H9 (cell line): ENCODE results near the gene ANTXR2. TPM values are rescaled to one million over a fixed set of nuclear protein-coding genes. Genes with fewer than 3 reads are reported as not detected.

ENCODE experiments used
- DNase-seq: peaks from one replicate; pipeline ENCODE4 v3.0.0-alpha.2; 2017
- H2AFZ ChIP-seq: one replicate; pipeline ENCODE4 v1.6.1; 2013; ENCODE audit warnings: mild to moderate bottlenecking, low read length, control low read depth, moderate library complexity
- H2AK5ac ChIP-seq: 2 replicates; pipeline ENCODE4 v1.6.1; 2013; ENCODE audit warnings: low read length, control low read depth, mixed read lengths; ENCODE audit not compliant: insufficient read length
- H2BK120ac ChIP-seq: one replicate; pipeline ENCODE4 v1.6.1; 2013; ENCODE audit warnings: low read depth, mild to moderate bottlenecking, low read length, control low read depth, inconsistent platforms; ENCODE audit not compliant: poor library complexity, severe bottlenecking
- H2BK12ac ChIP-seq: 2 replicates; pipeline ENCODE4 v1.6.1; 2013; ENCODE audit warnings: low read length, control low read depth, mixed read lengths, low read depth; ENCODE audit not compliant: insufficient read length
- H2BK15ac ChIP-seq: 2 replicates; pipeline ENCODE4 v1.6.1; 2013; ENCODE audit warnings: low read depth, low read length, control low read depth
- H2BK20ac ChIP-seq: one replicate; pipeline ENCODE4 v1.6.1; 2013; ENCODE audit warnings: low read depth, mild to moderate bottlenecking, low read length, control low read depth, inconsistent platforms; ENCODE audit not compliant: poor library complexity, severe bottlenecking
- H2BK5ac ChIP-seq: 2 replicates; pipeline ENCODE4 v1.6.1; 2013; ENCODE audit warnings: low read length, control low read depth, mixed read lengths; ENCODE audit not compliant: insufficient read length
- H3K14ac ChIP-seq: 2 replicates; pipeline ENCODE4 v1.6.1; 2013; ENCODE audit warnings: low read length, control low read depth; ENCODE audit not compliant: insufficient read depth
- H3K18ac ChIP-seq: 2 replicates; pipeline ENCODE4 v1.6.1; 2013; ENCODE audit warnings: low read depth, mild to moderate bottlenecking, mixed read lengths, low read length, control low read depth; ENCODE audit not compliant: insufficient read length
- H3K23ac ChIP-seq: 2 replicates; pipeline ENCODE4 v1.6.1; 2013; ENCODE audit warnings: low read length, control low read depth, mixed read lengths, low read depth; ENCODE audit not compliant: insufficient read length
- H3K23me2 ChIP-seq: 2 replicates; pipeline ENCODE4 v1.6.1; 2013; ENCODE audit warnings: low read depth, mild to moderate bottlenecking, mixed read lengths, low read length, control low read depth; ENCODE audit not compliant: insufficient read length, poor library complexity, severe bottlenecking
- H3K27ac ChIP-seq: 2 replicates; pipeline ENCODE4 v1.5.1; 2013; ENCODE audit warnings: low read length, control low read depth, mixed read lengths, low read depth; ENCODE audit not compliant: insufficient read length
- H3K27me3 ChIP-seq: 2 replicates; pipeline ENCODE4 v1.6.1; 2013; ENCODE audit warnings: low read length, control low read depth, inconsistent platforms; ENCODE audit not compliant: insufficient read depth
- H3K4ac ChIP-seq: 2 replicates; pipeline ENCODE4 v1.6.1; 2013; ENCODE audit warnings: low read depth, mild to moderate bottlenecking, control low read depth, inconsistent platforms, low read length, moderate library complexity
- H3K4me1 ChIP-seq: 2 replicates; pipeline ENCODE4 v1.6.1; 2013; ENCODE audit warnings: low read length, control low read depth, inconsistent platforms; ENCODE audit not compliant: insufficient read depth
- H3K4me2 ChIP-seq: 2 replicates; pipeline ENCODE4 v1.6.1; 2013; ENCODE audit warnings: low read length, control low read depth, mixed read lengths; ENCODE audit not compliant: insufficient read length, insufficient read depth
- H3K56ac ChIP-seq: 2 replicates; pipeline ENCODE4 v1.6.1; 2013; ENCODE audit warnings: low read depth, mild to moderate bottlenecking, mixed read lengths, low read length, control low read depth; ENCODE audit not compliant: insufficient read length
- H3K79me1 ChIP-seq: 2 replicates; pipeline ENCODE4 v1.6.1; 2013; ENCODE audit warnings: low read depth, mild to moderate bottlenecking, moderate library complexity, low read length, control low read depth, inconsistent platforms; ENCODE audit not compliant: insufficient read depth, poor library complexity, severe bottlenecking
- H3K79me2 ChIP-seq: 2 replicates; pipeline ENCODE4 v1.6.1; 2013; ENCODE audit warnings: low read length, control low read depth, inconsistent platforms; ENCODE audit not compliant: insufficient read depth
- H3K9ac ChIP-seq: 2 replicates; pipeline ENCODE4 v1.6.1; 2013; ENCODE audit warnings: low read length, control low read depth, mixed read lengths; ENCODE audit not compliant: insufficient read length; ENCODE audit errors: extremely low read depth
- H3K9me3 ChIP-seq: one replicate; pipeline ENCODE4 v1.6.1; 2013; ENCODE audit warnings: low read depth, low read length, inconsistent platforms; ENCODE audit not compliant: control insufficient read depth
- H3T11ph ChIP-seq: one replicate; pipeline ENCODE4 v1.6.1; 2013; ENCODE audit warnings: mild to moderate bottlenecking, low read length, control low read depth, inconsistent platforms
- H4K20me1 ChIP-seq: one replicate; pipeline ENCODE4 v1.6.1; 2013; ENCODE audit not compliant: control insufficient read depth, insufficient read length, insufficient read depth
- H4K5ac ChIP-seq: 2 replicates; pipeline ENCODE4 v1.6.1; 2013; ENCODE audit warnings: low read depth, mild to moderate bottlenecking, mixed read lengths, low read length, control low read depth; ENCODE audit not compliant: insufficient read length
- H4K8ac ChIP-seq: replicated peaks from 2 replicates; pipeline ENCODE4 v1.6.1; 2013; ENCODE audit warnings: low read length, control low read depth, mixed read lengths, low read depth; ENCODE audit not compliant: insufficient read length
- H4K91ac ChIP-seq: 2 replicates; pipeline ENCODE4 v1.6.1; 2013; ENCODE audit warnings: low read depth, mild to moderate bottlenecking, moderate library complexity, mixed read lengths, low read length, control low read depth; ENCODE audit not compliant: insufficient read length
- H3K27ac Mint-ChIP-seq, 3 experiments: 2 replicates in 2 of 3; 3 replicates in 1 of 3; pipeline ENCODE4 v1.8.0; 2020 to 2021; ENCODE audit warnings: mixed read lengths in 3 of 3, mild to moderate bottlenecking in 1 of 3, moderate library complexity in 1 of 3
- H3K27me3 Mint-ChIP-seq: 2 replicates; pipeline ENCODE4 v1.8.0; 2021; ENCODE audit warnings: low read depth, mild to moderate bottlenecking, moderate library complexity, mixed read lengths
- H3K36me3 Mint-ChIP-seq, 3 experiments: 2 replicates in 2 of 3; 3 replicates in 1 of 3; pipeline ENCODE4 v1.8.0; 2020 to 2021; ENCODE audit warnings: low read depth in 3 of 3, mixed read lengths in 3 of 3; ENCODE audit not compliant: insufficient read depth in 1 of 3
- H3K4me1 Mint-ChIP-seq, 2 experiments: 2 replicates each; pipeline ENCODE4 v1.8.0; 2020; ENCODE audit warnings: mixed read lengths in 2 of 2
- H3K4me3 Mint-ChIP-seq, 2 experiments: 2 replicates in 1 of 2; 3 replicates in 1 of 2; pipeline ENCODE4 v1.8.0; 2020 to 2021; ENCODE audit warnings: mild to moderate bottlenecking in 2 of 2, mixed read lengths in 2 of 2, moderate library complexity in 1 of 2
- H3K9me3 Mint-ChIP-seq, 2 experiments: 2 replicates in 1 of 2; 3 replicates in 1 of 2; pipeline ENCODE4 v1.8.0; 2020; ENCODE audit warnings: mild to moderate bottlenecking in 2 of 2, mixed read lengths in 2 of 2, moderate library complexity in 1 of 2
- CTCF ChIP-seq: fragments of 200-600 bp; sonication (generic); conservative IDR thresholded peaks from 3 replicates; pipeline ENCODE4 v1.8.0; 2021; ENCODE audit warnings: antibody characterized with exemption, mild to moderate bottlenecking
- WGBS: extraction: QIAGEN DNeasy Blood & Tissue Kit; methylation state at CpG from one replicate; pipeline ENCODE4 v1.1.7; 2013; ENCODE audit warnings: missing lambda C conversion rate, low lambda C conversion rate, mixed read lengths; ENCODE audit not compliant: insufficient read length; ENCODE audit errors: extremely low coverage; 5-methylcytosine and 5-hydroxymethylcytosine counted together
- total RNA-seq: library from RNA; stranded (reverse); gene quantifications from 2 replicates; pipeline ENCODE4 v1.2.1, GENCODE V29; 2021

The ANTXR2 gene
- total RNA-seq, 1 experiment from 2014 or later = 4.7 TPM

GRCh38 chr4:79993476-79993875 lies 79.6 kb downstream of the ANTXR2 start:
- H2BK15ac ChIP-seq = no peak overlapping the region
- Mint-ChIP-seq H3K9me3 (peaks cover 0 to 3% of the 10 kb centered on the region in 2 experiments; a peak in 1 of 5 replicates), H3K4me1 (peaks cover 0 to 5% of the 10 kb centered on the region in 2 experiments; a peak in 1 of 4 replicates), H3K4me3 (no peak overlapping the region), H3K36me3 (no peaks in the 10 kb centered on the region; a peak in 1 of 7 replicates), H3K27ac (no peak overlapping the region), H3K27me3 (no peaks in the 10 kb centered on the region)
- 100% methylated on average over 1 of the region's 2 CpGs for WGBS
- no peak overlapping the region for H4K91ac ChIP-seq
- H3K79me2 ChIP-seq = no peaks in the 10 kb centered on the region
- H3K56ac ChIP-seq = no peak overlapping the region
- DNase-seq = no peak
- H2AK5ac ChIP-seq = no peak overlapping the region
- no peak overlapping the region for H3K4ac ChIP-seq
- no peak overlapping the region for H2BK120ac ChIP-seq
- H3K4me2 ChIP-seq = no peak overlapping the region
- no peak overlapping the region for H2BK5ac ChIP-seq
- no peaks in the 10 kb centered on the region for H3K9me3 ChIP-seq
- H2BK20ac ChIP-seq = no peak overlapping the region
- no peak overlapping the region for H4K5ac ChIP-seq
- H3K79me1 ChIP-seq = no peaks in the 10 kb centered on the region
- H3K23ac ChIP-seq = no peak overlapping the region
- no peaks in the 10 kb centered on the region for H3K27me3 ChIP-seq
- H4K20me1 ChIP-seq = no peaks in the 10 kb centered on the region
- no peak overlapping the region for H3T11ph ChIP-seq
- H3K9ac ChIP-seq = no peak overlapping the region
- no peak overlapping the region for H3K18ac ChIP-seq
- H3K23me2 ChIP-seq = no peaks in the 10 kb centered on the region
- no peak overlapping the region for H2AFZ ChIP-seq
- TF ChIP-seq CTCF = no peak
- H3K14ac ChIP-seq = no peak overlapping the region
- H4K8ac ChIP-seq = no peak overlapping the region
- no peak overlapping the region for H3K27ac ChIP-seq
- no peak overlapping the region for H2BK12ac ChIP-seq
- no peaks in the 10 kb centered on the region for H3K4me1 ChIP-seq
